ENCODE measurements around the gene KLRC1.
"Not testable (repeated sequence)": the region's sequence is repeated elsewhere in the genome, so short reads cannot be mapped to it uniquely, and the experiment has no call there.

Gene KLRC1

DNA sequence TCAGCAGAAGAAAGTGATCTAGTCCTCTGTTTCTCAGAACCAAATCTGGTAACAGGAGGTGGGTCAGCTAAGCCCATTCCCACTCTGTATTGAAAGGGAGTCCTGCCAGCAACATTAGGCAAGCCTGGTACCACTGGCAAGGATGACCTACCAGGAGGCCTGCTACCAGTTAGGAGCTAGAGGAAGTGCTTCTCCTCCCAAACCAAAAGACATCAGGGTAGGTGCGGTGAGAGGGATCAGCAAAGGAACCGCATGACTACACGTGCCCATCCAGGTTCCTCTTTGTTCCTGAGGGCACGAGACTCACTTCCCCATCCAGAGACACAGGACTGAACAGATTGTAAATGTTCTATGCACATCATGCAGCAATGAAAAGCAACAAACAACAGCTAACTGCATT lies 46.5 kb downstream of the KLRC1 start:
- Histone ChIP-seq H3K4me1 (ENCODE audit: control insufficient read depth, insufficient read depth, low read length) (no peaks in the 10 kb centered on the region), H3K9ac (ENCODE audit: low read length) (no peak overlapping the region), H3K4me3 (ENCODE audit: low read length) (no peak overlapping the region), H3K27ac (ENCODE audit: low read depth, low read length) (no peak overlapping the region), H3K27me3 (ENCODE audit: control insufficient read depth, insufficient read depth, low read length) (no peaks in the 10 kb centered on the region), H3K36me3 (ENCODE audit: control insufficient read depth, insufficient read depth, low read length) (no peaks in the 10 kb centered on the region)

- H3K27ac ChIP-seq (ENCODE audit: low read depth, low read length): no peak overlapping the region
- no peaks in the 10 kb centered on the region for H3K36me3 ChIP-seq (ENCODE audit: control insufficient read depth, insufficient read depth, low read length)
- no peaks in the 10 kb centered on the region for H3K4me1 ChIP-seq (ENCODE audit: control insufficient read depth, insufficient read depth, low read length)
- no peak overlapping the region for H3K4me3 ChIP-seq (ENCODE audit: low read length)
- no peak overlapping the region for H3K9ac ChIP-seq (ENCODE audit: low read length)
- H3K27me3 ChIP-seq (ENCODE audit: control insufficient read depth, insufficient read depth, low read length): no peaks in the 10 kb centered on the region
Measured at GRCh38 chr12:10405294-10405693, 47.9 kb downstream of the KLRC1 start.

- Histone ChIP-seq H3K36me3 (ENCODE audit: control insufficient read depth, insufficient read depth, low read length) (no peaks in the 10 kb centered on the region), H3K4me1 (ENCODE audit: control insufficient read depth, insufficient read depth, low read length) (no peaks in the 10 kb centered on the region), H3K27me3 (ENCODE audit: control insufficient read depth, insufficient read depth, low read length) (no peaks in the 10 kb centered on the region), H3K4me3 (ENCODE audit: low read length) (no peak overlapping the region), H3K27ac (ENCODE audit: low read depth, low read length) (no peak overlapping the region), H3K9ac (ENCODE audit: low read length) (no peak overlapping the region)
Measured at GRCh38 chr12:10404798-10405197, 48.4 kb downstream of the KLRC1 start.

GRCh38 chr12:10400829-10401228 lies 52.3 kb downstream of the KLRC1 start:
- H3K27me3 ChIP-seq (ENCODE audit: control insufficient read depth, insufficient read depth, low read length): no peaks in the 10 kb centered on the region
- H3K4me1 ChIP-seq (ENCODE audit: control insufficient read depth, insufficient read depth, low read length): no peaks in the 10 kb centered on the region
- no peak overlapping the region for H3K27ac ChIP-seq (ENCODE audit: low read depth, low read length)
- no peak overlapping the region for H3K4me3 ChIP-seq (ENCODE audit: low read length)
- no peaks in the 10 kb centered on the region for H3K36me3 ChIP-seq (ENCODE audit: control insufficient read depth, insufficient read depth, low read length)
- no peak overlapping the region for H3K9ac ChIP-seq (ENCODE audit: low read length)

GRCh38 chr12:10398168-10398567 lies 55.0 kb downstream of the KLRC1 start:
- H3K36me3 ChIP-seq (ENCODE audit: control insufficient read depth, insufficient read depth, low read length): no peaks in the 10 kb centered on the region
- no peaks in the 10 kb centered on the region for H3K27me3 ChIP-seq (ENCODE audit: control insufficient read depth, insufficient read depth, low read length)
- no peak overlapping the region for H3K27ac ChIP-seq (ENCODE audit: low read depth, low read length)
- no peak overlapping the region for H3K4me3 ChIP-seq (ENCODE audit: low read length)
- H3K9ac ChIP-seq (ENCODE audit: low read length): no peak overlapping the region
- H3K4me1 ChIP-seq (ENCODE audit: control insufficient read depth, insufficient read depth, low read length): no peaks in the 10 kb centered on the region

- H3K4me1 ChIP-seq (ENCODE audit: control insufficient read depth, insufficient read depth, low read length): no peaks in the 10 kb centered on the region
- H3K36me3 ChIP-seq (ENCODE audit: control insufficient read depth, insufficient read depth, low read length): no peaks in the 10 kb centered on the region
- no peak overlapping the region for H3K27ac ChIP-seq (ENCODE audit: low read depth, low read length)
Measured at GRCh38 chr12:10397296-10397695, 55.9 kb downstream of the KLRC1 start.

DNA sequence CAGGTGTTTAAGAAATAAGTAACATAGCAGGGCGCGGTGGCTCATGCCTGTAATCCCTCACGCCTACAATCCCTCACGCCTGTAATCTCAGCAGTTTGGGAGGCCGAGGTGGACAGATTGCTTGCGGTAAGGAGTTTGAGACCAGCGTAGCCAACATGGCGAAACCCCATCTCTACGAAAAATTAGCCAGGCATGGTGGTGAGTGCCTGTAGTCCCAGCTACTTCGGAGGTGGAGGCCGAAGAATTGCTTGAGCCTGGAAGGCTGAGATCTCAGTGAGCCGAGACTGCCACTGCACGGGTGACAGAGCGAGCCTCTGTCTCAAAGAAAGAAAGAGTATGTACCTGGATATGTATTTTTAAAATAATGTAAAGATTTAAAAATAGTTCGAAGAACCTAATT lies 57.0 kb downstream of the KLRC1 start:
- H3K4me1 ChIP-seq (ENCODE audit: control insufficient read depth, insufficient read depth, low read length); H3K9ac ChIP-seq (ENCODE audit: low read length); H3K27me3 ChIP-seq (ENCODE audit: control insufficient read depth, insufficient read depth, low read length); H3K36me3 ChIP-seq (ENCODE audit: control insufficient read depth, insufficient read depth, low read length); H3K27ac ChIP-seq (ENCODE audit: low read depth, low read length); H3K4me3 ChIP-seq (ENCODE audit: low read length): not testable (repeated sequence)

More at GRCh38 chr12:10397296-10397695, 55.9 kb downstream of the KLRC1 start:
- Histone ChIP-seq H3K9ac (ENCODE audit: low read length) (no peak overlapping the region), H3K4me3 (ENCODE audit: low read length) (no peak overlapping the region), H3K27me3 (ENCODE audit: control insufficient read depth, insufficient read depth, low read length) (no peaks in the 10 kb centered on the region)

Data from rectal smooth muscle tissue (tissue), 1 donor.